Measurements from ENCODE around the gene RXRB. TPM values are rescaled to one million over a fixed set of nuclear protein-coding genes. Genes with fewer than 3 reads are reported as not detected.

RXRB gene
- total and polyA plus RNA-seq, 8 donors = 2.9 to 50.4 (median 16.6) TPM

- Histone ChIP-seq H3K36me3 (no peaks in the 10 kb centered on the region), H3K27ac (peak overlapping the region; percentile 37 to 75 (median 52)), H3K9me3 (no peaks in the 10 kb centered on the region), H3K4me1 (peaks cover 14 to 21% (median 17%) of the 10 kb centered on the region in 4 donors), H3K27me3 (peaks cover 0 to 6% (median 0%) of the 10 kb centered on the region in 3 donors), H3K4me3 (peak overlapping the region; percentile 45 to 57 (median 54))
- peak in 2 of 3 donors; percentile 7 to 36 for TF ChIP-seq POLR2AphosphoS5 (IDR thresholded peaks at IDR 0.05)
- peak in 5 of 7 experiments; percentile 81 to 97 (median 93) for TF ChIP-seq CTCF (IDR thresholded peaks at IDR 0.05)
- TF ChIP-seq POLR2A (IDR thresholded peaks at IDR 0.05) = no peak
- 6 to 8% (median 7%) methylated on average over 54 to 58 of the region's 58 CpGs for WGBS, 5 donors
- DNase-seq = peak; percentile 81 to 88
- intact Hi-C loops (cut with DNase I; ENCODE audit: low total_unique reads) = loop anchor here (5.0 kb wide), 1 partner anchor 86 kb away; no protein-coding TSS in a partner anchor
Observed at GRCh38 chr6:33161354-33162331, 38.8 kb downstream of the RXRB start.

GRCh38 chr6:33160728-33161344 lies 39.6 kb downstream of the RXRB start:
- WGBS, 5 donors = 23 to 31% (median 25%) methylated on average over 13 of the region's 13 CpGs
- intact Hi-C loops (cut with DNase I; ENCODE audit: low total_unique reads) = loop anchor here (5.0 kb wide), 1 partner anchor 86 kb away; no protein-coding TSS in a partner anchor

GRCh38 chr6:33160096-33160495 lies 40.4 kb downstream of the RXRB start:
- 87 to 93% (median 89%) methylated on average over 11 of the region's 11 CpGs for whole genome bisulfite sequencing, 5 donors

More at GRCh38 chr6:33160728-33161344, 39.6 kb downstream of the RXRB start:
- DNase-seq = peak; percentile 62 to 75
- no peak for TF ChIP-seq POLR2A (IDR thresholded peaks at IDR 0.05)
- TF ChIP-seq POLR2AphosphoS5 (IDR thresholded peaks at IDR 0.05) = peak in 2 of 3 donors; percentile 2 to 13
- Histone ChIP-seq H3K4me1 (peaks cover 14 to 21% (median 17%) of the 10 kb centered on the region in 4 donors), H3K36me3 (no peaks in the 10 kb centered on the region), H3K9me3 (no peaks in the 10 kb centered on the region), H3K27me3 (peaks cover 0 to 6% (median 0%) of the 10 kb centered on the region in 3 donors), H3K27ac (peak overlapping the region; percentile 37 to 75 (median 52)), H3K4me3 (peak overlapping the region in 3 of 4 donors; percentile 51 to 57 (median 56))

GRCh38 chr6:33156964-33157363 lies 43.5 kb downstream of the RXRB start:
- WGBS, 5 donors = 61 to 80% (median 77%) methylated on average over 2 of the region's 2 CpGs
- TF ChIP-seq POLR2AphosphoS5 (IDR thresholded peaks at IDR 0.05) (no peak), CTCF (IDR thresholded peaks at IDR 0.05) (no peak), EP300 (IDR thresholded peaks at IDR 0.05) (no peak), POLR2A (IDR thresholded peaks at IDR 0.05) (no peak)
- Histone ChIP-seq H3K27ac (no peak overlapping the region), H3K27me3 (no peaks in the 10 kb centered on the region), H3K4me3 (no peak overlapping the region), H3K9me3 (peaks cover 0 to 12% (median 9%) of the 10 kb centered on the region in 4 donors), H3K4me1 (peaks cover 12 to 17% (median 15%) of the 10 kb centered on the region in 4 donors), H3K36me3 (no peaks in the 10 kb centered on the region)
- no peak for DNase-seq
- intact Hi-C loops (cut with DNase I; ENCODE audit: low total_unique reads) = no loop called here

More at GRCh38 chr6:33160096-33160495, 40.4 kb downstream of the RXRB start:
- Histone ChIP-seq H3K27ac (peak overlapping the region in 1 of 5 donors; percentile 75), H3K36me3 (no peaks in the 10 kb centered on the region), H3K27me3 (peaks cover 0 to 6% (median 0%) of the 10 kb centered on the region in 3 donors), H3K4me3 (no peak overlapping the region), H3K9me3 (no peaks in the 10 kb centered on the region), H3K4me1 (peaks cover 14 to 21% (median 17%) of the 10 kb centered on the region in 4 donors)
- intact Hi-C loops (cut with DNase I; ENCODE audit: low total_unique reads) = loop anchor here (5.0 kb wide), 1 partner anchor 87 kb away; no protein-coding TSS in a partner anchor
- no peak for DNase-seq
- no peak for TF ChIP-seq CTCF (IDR thresholded peaks at IDR 0.05)
- no peak for TF ChIP-seq POLR2A (IDR thresholded peaks at IDR 0.05)
- no peak for TF ChIP-seq POLR2AphosphoS5 (IDR thresholded peaks at IDR 0.05)
- TF ChIP-seq EP300 (IDR thresholded peaks at IDR 0.05) = no peak
